Upper lobe of right lung (tissue), 1 donor: ENCODE measurements around the gene STIMATE. TPM values are rescaled to one million over a fixed set of nuclear protein-coding genes. Genes with fewer than 3 reads are reported as not detected.

Experiments
- ATAC-seq: fragments of 200-7000 bp; cut with Tn5 transposase; one replicate; pipeline ENCODE4 v1.9.1; 2020; ENCODE audit warnings: mild to moderate bottlenecking, moderate library complexity
- DNase-seq: peaks from one replicate; pipeline ENCODE4 v3.0.0-alpha.2; 2020
- H3K27ac ChIP-seq: fragments of 200-600 bp; one replicate; pipeline ENCODE4 v1.8.0; 2022
- H3K27me3 ChIP-seq: fragments of 200-600 bp; one replicate; pipeline ENCODE4 v1.8.0; 2022; ENCODE audit warnings: mild to moderate bottlenecking
- H3K36me3 ChIP-seq: fragments of 200-600 bp; one replicate; pipeline ENCODE4 v1.8.0; 2022
- H3K4me1 ChIP-seq: fragments of 200-600 bp; one replicate; pipeline ENCODE4 v1.8.0; 2022
- H3K4me3 ChIP-seq: fragments of 200-600 bp; one replicate; pipeline ENCODE4 v1.8.0; 2022; ENCODE audit warnings: mild to moderate bottlenecking
- H3K9me3 ChIP-seq: fragments of 200-600 bp; one replicate; pipeline ENCODE4 v1.8.0; 2022
- CTCF ChIP-seq: fragments of 200-600 bp; IDR thresholded peaks from one replicate; pipeline ENCODE4 v1.8.0; 2022; ENCODE audit warnings: antibody characterized with exemption
- intact Hi-C: fragments of 100-400 bp; cut with DNase I; formaldehyde crosslinking; loops from one replicate; pipeline ENCODE4 v1.11.0; 2022
- total RNA-seq: library from RNA; stranded (reverse); fragmentation: NEBNext Ultra II Directional; extraction: Animal tissue kit (Norgen Biotek cat#: 25700); gene quantifications from one replicate; pipeline ENCODE4 v1.2.1, GENCODE V29; 2021
- donor health status: DM: no; HTN: yes; CAD: no; lungs with severe emphysema.

Gene STIMATE
- total RNA-seq, 1 donor from 2014 or later, result 34.7 TPM

GRCh38 chr3:52874864-52875587, 22.3 kb downstream of the STIMATE start:
- Histone ChIP-seq H3K4me3 (no peak overlapping the region), H3K9me3 (no peaks in the 10 kb centered on the region), H3K4me1 (peaks cover 12% of the 10 kb centered on the region), H3K36me3 (no peaks in the 10 kb centered on the region), H3K27ac (no peak overlapping the region), H3K27me3 (no peaks in the 10 kb centered on the region)
- ATAC-seq, result no peak
- TF ChIP-seq CTCF, result no peak
- intact Hi-C loops, result no loop called here
- DNase-seq, result no peak

- intact Hi-C loops, result no loop called here
- no peak for DNase-seq
- Histone ChIP-seq H3K27me3 (no peaks in the 10 kb centered on the region), H3K27ac (no peak overlapping the region), H3K36me3 (no peaks in the 10 kb centered on the region), H3K4me1 (peaks cover 12% of the 10 kb centered on the region), H3K9me3 (no peaks in the 10 kb centered on the region), H3K4me3 (no peak overlapping the region)
- TF ChIP-seq CTCF, result no peak
- no peak for ATAC-seq
These were observed 23.1 kb downstream of the STIMATE start for GRCh38 chr3:52874160-52874701.

GRCh38 chr3:52873433-52874159, 23.8 kb downstream of the STIMATE start:
- no peak overlapping the region for H3K4me3 ChIP-seq
- intact Hi-C loops, result no loop called here
- DNase-seq (no peak), ATAC-seq (no peak)
- no peaks in the 10 kb centered on the region for H3K36me3 ChIP-seq
- H3K9me3 ChIP-seq, result no peaks in the 10 kb centered on the region
- no peaks in the 10 kb centered on the region for H3K27me3 ChIP-seq
- H3K27ac ChIP-seq, result no peak overlapping the region
- TF ChIP-seq CTCF, result no peak
- peaks cover 12% of the 10 kb centered on the region for H3K4me1 ChIP-seq

- no peak for TF ChIP-seq CTCF
- intact Hi-C loops, result no loop called here
- peaks cover 12% of the 10 kb centered on the region for H3K4me1 ChIP-seq
- DNase-seq (no peak), ATAC-seq (no peak)
- H3K36me3 ChIP-seq, result no peaks in the 10 kb centered on the region
- no peak overlapping the region for H3K27ac ChIP-seq
- H3K9me3 ChIP-seq, result no peaks in the 10 kb centered on the region
- no peak overlapping the region for H3K4me3 ChIP-seq
- no peaks in the 10 kb centered on the region for H3K27me3 ChIP-seq
These were observed 25.1 kb downstream of the STIMATE start for GRCh38 chr3:52872245-52872644.

- intact Hi-C loops, result no loop called here
- ATAC-seq (no peak), DNase-seq (no peak)
- H3K4me1 ChIP-seq, result peaks cover 12% of the 10 kb centered on the region
- no peaks in the 10 kb centered on the region for H3K27me3 ChIP-seq
- H3K36me3 ChIP-seq, result no peaks in the 10 kb centered on the region
- no peak overlapping the region for H3K4me3 ChIP-seq
- TF ChIP-seq CTCF, result no peak
- H3K27ac ChIP-seq, result no peak overlapping the region
- no peaks in the 10 kb centered on the region for H3K9me3 ChIP-seq
These were observed 25.6 kb downstream of the STIMATE start for GRCh38 chr3:52871761-52872160.
